ENCODE measurements around the gene ILRUN.
"Not testable (repeated sequence)": the region's sequence is repeated elsewhere in the genome, so short reads cannot be mapped to it uniquely, and the experiment has no call there.

Gene ILRUN

GRCh38 chr6:34679552-34680253, 16.9 kb downstream of the ILRUN start:
- no peak for TF ChIP-seq EZH2phosphoT487 (IDR thresholded peaks at IDR 0.05; ENCODE audit: borderline replicate concordance, low read length)
- no peak for TF ChIP-seq CTCF (IDR thresholded peaks at IDR 0.05; ENCODE audit: low read depth, low read length, poor library complexity, severe bottlenecking)
- 0 out of 2 replicates have a peak, but pooled peaks cover 2% of the 10 kb centered on the region for H3K36me3 ChIP-seq (ENCODE audit: control insufficient read depth, low read length)
- H3K4me2 ChIP-seq (ENCODE audit: low read length): peak overlapping the region; percentile 72
- H3K79me2 ChIP-seq (ENCODE audit: control insufficient read depth, low read length): peaks cover 88% of the 10 kb centered on the region
- peaks cover 64% of the 10 kb centered on the region for H3F3A ChIP-seq (ENCODE audit: control insufficient read depth, insufficient read depth)
- H3K4me3 ChIP-seq (ENCODE audit: low read length): peak overlapping the region; percentile 29; the same call in 1 of the 2 replicates
- H3K27me3 ChIP-seq (ENCODE audit: control insufficient read depth, low read length): no peaks in the 10 kb centered on the region
- peaks cover 97% of the 10 kb centered on the region for H3K4me1 ChIP-seq (ENCODE audit: control insufficient read depth, low read length)
- H3K9me2 ChIP-seq (replicated peaks; ENCODE audit: control insufficient read depth, low read length): no peaks in the 10 kb centered on the region
- no peaks in the 10 kb centered on the region for H3K9me3 ChIP-seq (ENCODE audit: control insufficient read depth, insufficient read depth, low read length)
- H4K20me1 ChIP-seq (ENCODE audit: control insufficient read depth, insufficient read depth, low read depth, low read length): no peaks in the 10 kb centered on the region
- H3K27ac ChIP-seq (ENCODE audit: low read depth, low read length): peak overlapping the region; percentile 91

- Histone ChIP-seq H3K27me3 (ENCODE audit: control insufficient read depth, low read length) (no peaks in the 10 kb centered on the region), H3K36me3 (ENCODE audit: control insufficient read depth, low read length) (peaks cover 10% of the 10 kb centered on the region), H3F3A (ENCODE audit: control insufficient read depth, insufficient read depth) (peaks cover 71% of the 10 kb centered on the region), H3K9me2 (replicated peaks; ENCODE audit: control insufficient read depth, low read length) (no peaks in the 10 kb centered on the region), H4K20me1 (ENCODE audit: control insufficient read depth, insufficient read depth, low read depth, low read length) (no peaks in the 10 kb centered on the region), H3K27ac (ENCODE audit: low read depth, low read length) (peak overlapping the region; percentile 94), H3K9me3 (ENCODE audit: control insufficient read depth, insufficient read depth, low read length) (no peaks in the 10 kb centered on the region), H3K79me2 (ENCODE audit: control insufficient read depth, low read length) (peaks cover 89% of the 10 kb centered on the region), H3K4me3 (ENCODE audit: low read length) (peak overlapping the region; percentile 60; the same call in 1 of the 2 replicates), H3K4me1 (ENCODE audit: control insufficient read depth, low read length) (peaks cover 98% of the 10 kb centered on the region), H3K4me2 (ENCODE audit: low read length) (peak overlapping the region; percentile 90)
- no peak for TF ChIP-seq CTCF (IDR thresholded peaks at IDR 0.05; ENCODE audit: low read depth, low read length, poor library complexity, severe bottlenecking)
- no peak for TF ChIP-seq EZH2phosphoT487 (IDR thresholded peaks at IDR 0.05; ENCODE audit: borderline replicate concordance, low read length)
These were observed 20.4 kb downstream of the ILRUN start for GRCh38 chr6:34676140-34676539.

- peaks cover 90% of the 10 kb centered on the region for H3K79me2 ChIP-seq (ENCODE audit: control insufficient read depth, low read length)
- not testable (repeated sequence) for H3K27me3 ChIP-seq (ENCODE audit: control insufficient read depth, low read length); H3K9me2 ChIP-seq (replicated peaks; ENCODE audit: control insufficient read depth, low read length); H3K9me3 ChIP-seq (ENCODE audit: control insufficient read depth, insufficient read depth, low read length); H4K20me1 ChIP-seq (ENCODE audit: control insufficient read depth, insufficient read depth, low read depth, low read length); H3K36me3 ChIP-seq (ENCODE audit: control insufficient read depth, low read length)
- TF ChIP-seq CTCF (IDR thresholded peaks at IDR 0.05; ENCODE audit: low read depth, low read length, poor library complexity, severe bottlenecking): peak; percentile 31
- peak overlapping the region; percentile 90 for H3K4me2 ChIP-seq (ENCODE audit: low read length)
- peaks cover 61% of the 10 kb centered on the region for H3F3A ChIP-seq (ENCODE audit: control insufficient read depth, insufficient read depth)
- H3K4me1 ChIP-seq (ENCODE audit: control insufficient read depth, low read length): peaks cover 98% of the 10 kb centered on the region
- peak overlapping the region; percentile 60 for H3K4me3 ChIP-seq (ENCODE audit: low read length)
- peak overlapping the region; percentile 94 for H3K27ac ChIP-seq (ENCODE audit: low read depth, low read length)
These were observed 21.6 kb downstream of the ILRUN start for GRCh38 chr6:34674930-34675329.
